Measurements from ENCODE around the gene WSCD2.

- TF ChIP-seq EZH2 (IDR thresholded peaks at IDR 0.05; ENCODE audit: insufficient read depth, poor library complexity, severe bottlenecking) (no peak), EZH2phosphoT487 (IDR thresholded peaks at IDR 0.05; ENCODE audit: insufficient read depth, low read depth) (no peak)
These were observed 155.1 kb downstream of the WSCD2 start for GRCh38 chr12:108284163-108284562.
